Liver (tissue), 9 donors: ENCODE results near the gene ANKRD27. TPM values are rescaled to one million over a fixed set of nuclear protein-coding genes. Genes with fewer than 3 reads are reported as not detected.
"Not testable (repeated sequence)": the region's sequence is repeated elsewhere in the genome, so short reads cannot be mapped to it uniquely, and the experiment has no call there.

ENCODE experiments used
- DNase-seq: peaks from one replicate; pipeline ENCODE4 v3.0.0-alpha.2; 2017; ENCODE audit warnings: low spot score
- H3K27ac ChIP-seq, 2 donors: one replicate each; pipeline ENCODE4 v1.7.0; 2013; ENCODE audit warnings: inconsistent platforms in 2 of 2, low read length in 2 of 2, control low read depth in 1 of 2, low read depth in 1 of 2, mild to moderate bottlenecking in 1 of 2
- H3K27me3 ChIP-seq, 4 donors: one replicate each; pipeline versions ENCODE4 v1.6.1 to v1.7.0; 2013; ENCODE audit warnings: low read length in 3 of 4, inconsistent platforms in 1 of 4, mild to moderate bottlenecking in 1 of 4, moderate library complexity in 1 of 4; ENCODE audit not compliant: control insufficient read depth in 4 of 4, insufficient read depth in 4 of 4
- H3K36me3 ChIP-seq, 4 donors: one replicate each; pipeline versions ENCODE4 v1.6.1 to v1.7.0; 2013; ENCODE audit warnings: low read length in 3 of 4, mild to moderate bottlenecking in 3 of 4, low read depth in 1 of 4, moderate library complexity in 1 of 4; ENCODE audit not compliant: control insufficient read depth in 4 of 4, insufficient read depth in 3 of 4
- H3K4me1 ChIP-seq, 4 donors: one replicate each; pipeline versions ENCODE4 v1.6.1 to v1.7.0; 2013; ENCODE audit warnings: low read length in 3 of 4, mild to moderate bottlenecking in 3 of 4, moderate library complexity in 1 of 4; ENCODE audit not compliant: control insufficient read depth in 4 of 4, insufficient read depth in 4 of 4
- H3K4me3 ChIP-seq, 3 donors: one replicate each; pipeline versions ENCODE4 v1.6.1 to v1.7.0; 2013; ENCODE audit warnings: low read length in 3 of 3, control low read depth in 1 of 3, low read depth in 1 of 3, mild to moderate bottlenecking in 1 of 3
- H3K9ac ChIP-seq, 2 donors: one replicate each; pipeline ENCODE4 v1.7.0; 2013; ENCODE audit warnings: low read length in 2 of 2, mild to moderate bottlenecking in 2 of 2, moderate library complexity in 2 of 2, control low read depth in 1 of 2, low read depth in 1 of 2
- H3K9me3 ChIP-seq, 4 donors: one replicate each; pipeline versions ENCODE4 v1.6.1 to v1.7.0; 2013; ENCODE audit warnings: low read length in 3 of 4; ENCODE audit not compliant: control insufficient read depth in 4 of 4
- ATF3 ChIP-seq: IDR thresholded peaks from 2 replicates; pipeline ENCODE4 v1.6.1; 2016; ENCODE audit warnings: antibody characterized with exemption
- EGR1 ChIP-seq, 2 donors: IDR thresholded peaks; 2 replicates each; pipeline ENCODE4 v1.6.1; 2016 to 2018; ENCODE audit warnings: antibody characterized with exemption in 2 of 2, low read depth in 2 of 2
- FOXA1 ChIP-seq: IDR thresholded peaks from 2 replicates; pipeline ENCODE4 v1.6.1; 2016; ENCODE audit warnings: antibody characterized with exemption
- FOXA2 ChIP-seq: IDR thresholded peaks from 2 replicates; pipeline ENCODE4 v1.6.1; 2016; ENCODE audit warnings: antibody characterized with exemption
- GABPA ChIP-seq, 2 donors: IDR thresholded peaks in 1 of 2; conservative IDR thresholded peaks in 1 of 2; 2 replicates each; pipeline ENCODE4 v1.6.1; 2016; ENCODE audit warnings: antibody characterized with exemption in 2 of 2, mild to moderate bottlenecking in 1 of 2, moderate library complexity in 1 of 2
- HNF4A ChIP-seq, 2 donors: conservative IDR thresholded peaks; 2 replicates each; pipeline ENCODE4 v1.6.1; 2016; ENCODE audit warnings: antibody characterized with exemption in 2 of 2, mild to moderate bottlenecking in 2 of 2
- NR2F2 ChIP-seq: IDR thresholded peaks from 2 replicates; pipeline ENCODE4 v1.6.1; 2016; ENCODE audit warnings: antibody characterized with exemption
- RAD21 ChIP-seq, 2 donors: IDR thresholded peaks; 2 replicates each; pipeline ENCODE4 v1.6.1; 2016; ENCODE audit warnings: antibody characterized with exemption in 2 of 2, mild to moderate bottlenecking in 2 of 2
- RXRA ChIP-seq, 2 donors: IDR thresholded peaks; 2 replicates each; pipeline ENCODE4 v1.6.1; 2017 to 2018; ENCODE audit warnings: antibody characterized with exemption in 2 of 2, mild to moderate bottlenecking in 1 of 2
- SP1 ChIP-seq: IDR thresholded peaks from 2 replicates; pipeline ENCODE4 v1.6.1; 2018; ENCODE audit warnings: antibody characterized with exemption, mild to moderate bottlenecking
- TAF1 ChIP-seq: conservative IDR thresholded peaks from 2 replicates; pipeline ENCODE4 v1.6.1; 2016; ENCODE audit warnings: antibody characterized with exemption, mild to moderate bottlenecking
- WGBS: extraction: QIAGEN DNeasy Blood & Tissue Kit; methylation state at CpG from one replicate; pipeline ENCODE4 v1.1.7; 2013; 5-methylcytosine and 5-hydroxymethylcytosine counted together
- polyA plus RNA-seq, 2 donors: library from polyadenylated mRNA; stranded (reverse) in 1 of 2; unstranded in 1 of 2; fragments of 200-250 nt in 1 of 2; fragments of >200 nt in 1 of 2; fragmentation: Nextera tagmentation in 1 of 2; extraction: Ambion mirVana in 1 of 2; gene quantifications; one replicate each; pipeline versions ENCODE4 v1.2.1 to v1.2.3, GENCODE V29; 2013 to 2015
- total RNA-seq, 2 donors: library from RNA; depleted of rRNA; stranded (reverse); fragments of >200 nt; gene quantifications; one replicate each; pipeline ENCODE4 v1.2.3, GENCODE V29; 2014
- TF ChIP-seq, protein P1 (sequence below): fragments of 150-350 bp; IDR thresholded peaks from 2 replicates; pipeline ENCODE4 v1.5.1; 2017; ENCODE audit warnings: improper control_type of control experiment, low read depth, low read length; ENCODE audit not compliant: missing input control
- TF ChIP-seq, protein P2 (sequence below): IDR thresholded peaks from 2 replicates; pipeline ENCODE4 v1.6.1; 2016; ENCODE audit warnings: antibody characterized with exemption, mild to moderate bottlenecking
- TF ChIP-seq, protein P3 (sequence below): IDR thresholded peaks from 2 replicates; pipeline ENCODE4 v1.6.1; 2016; ENCODE audit warnings: antibody characterized with exemption
- donor health status: healthy.
- donor health status: healthy.
- donor health status: healthy.
- donor health status: healthy.
- donor health status: healthy.

Gene ANKRD27
- total and polyA plus RNA-seq, 4 donors = 3.4 to 14.2 (median 7.8) TPM

- no peak overlapping the region for H3K9ac ChIP-seq
- H3K27me3 ChIP-seq = no peaks in the 10 kb centered on the region
- no peaks in the 10 kb centered on the region for H3K4me1 ChIP-seq
- H3K36me3 ChIP-seq = peaks cover 0 to 10% (median 5%) of the 10 kb centered on the region in 4 donors
- no peak for DNase-seq
- no peak overlapping the region for H3K27ac ChIP-seq
- TF ChIP-seq GABPA (IDR thresholded peaks at IDR 0.05 in 1 of 2, conservative IDR thresholded peaks at IDR 0.05 in 1 of 2) (no peak), RXRA (IDR thresholded peaks at IDR 0.05) (no peak), ATF3 (no peak), HNF4A (conservative IDR thresholded peaks at IDR 0.05) (no peak), FOXA2 (no peak), RAD21 (IDR thresholded peaks at IDR 0.05) (no peak), TAF1 (no peak), EGR1 (IDR thresholded peaks at IDR 0.05; ENCODE audit: low read depth in 2 of 2) (no peak), NR2F2 (no peak), SP1 (no peak), FOXA1 (no peak)
- TF ChIP-seq, protein P1, sequence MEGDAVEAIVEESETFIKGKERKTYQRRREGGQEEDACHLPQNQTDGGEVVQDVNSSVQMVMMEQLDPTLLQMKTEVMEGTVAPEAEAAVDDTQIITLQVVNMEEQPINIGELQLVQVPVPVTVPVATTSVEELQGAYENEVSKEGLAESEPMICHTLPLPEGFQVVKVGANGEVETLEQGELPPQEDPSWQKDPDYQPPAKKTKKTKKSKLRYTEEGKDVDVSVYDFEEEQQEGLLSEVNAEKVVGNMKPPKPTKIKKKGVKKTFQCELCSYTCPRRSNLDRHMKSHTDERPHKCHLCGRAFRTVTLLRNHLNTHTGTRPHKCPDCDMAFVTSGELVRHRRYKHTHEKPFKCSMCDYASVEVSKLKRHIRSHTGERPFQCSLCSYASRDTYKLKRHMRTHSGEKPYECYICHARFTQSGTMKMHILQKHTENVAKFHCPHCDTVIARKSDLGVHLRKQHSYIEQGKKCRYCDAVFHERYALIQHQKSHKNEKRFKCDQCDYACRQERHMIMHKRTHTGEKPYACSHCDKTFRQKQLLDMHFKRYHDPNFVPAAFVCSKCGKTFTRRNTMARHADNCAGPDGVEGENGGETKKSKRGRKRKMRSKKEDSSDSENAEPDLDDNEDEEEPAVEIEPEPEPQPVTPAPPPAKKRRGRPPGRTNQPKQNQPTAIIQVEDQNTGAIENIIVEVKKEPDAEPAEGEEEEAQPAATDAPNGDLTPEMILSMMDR = no peak
- TF ChIP-seq, protein P2, sequence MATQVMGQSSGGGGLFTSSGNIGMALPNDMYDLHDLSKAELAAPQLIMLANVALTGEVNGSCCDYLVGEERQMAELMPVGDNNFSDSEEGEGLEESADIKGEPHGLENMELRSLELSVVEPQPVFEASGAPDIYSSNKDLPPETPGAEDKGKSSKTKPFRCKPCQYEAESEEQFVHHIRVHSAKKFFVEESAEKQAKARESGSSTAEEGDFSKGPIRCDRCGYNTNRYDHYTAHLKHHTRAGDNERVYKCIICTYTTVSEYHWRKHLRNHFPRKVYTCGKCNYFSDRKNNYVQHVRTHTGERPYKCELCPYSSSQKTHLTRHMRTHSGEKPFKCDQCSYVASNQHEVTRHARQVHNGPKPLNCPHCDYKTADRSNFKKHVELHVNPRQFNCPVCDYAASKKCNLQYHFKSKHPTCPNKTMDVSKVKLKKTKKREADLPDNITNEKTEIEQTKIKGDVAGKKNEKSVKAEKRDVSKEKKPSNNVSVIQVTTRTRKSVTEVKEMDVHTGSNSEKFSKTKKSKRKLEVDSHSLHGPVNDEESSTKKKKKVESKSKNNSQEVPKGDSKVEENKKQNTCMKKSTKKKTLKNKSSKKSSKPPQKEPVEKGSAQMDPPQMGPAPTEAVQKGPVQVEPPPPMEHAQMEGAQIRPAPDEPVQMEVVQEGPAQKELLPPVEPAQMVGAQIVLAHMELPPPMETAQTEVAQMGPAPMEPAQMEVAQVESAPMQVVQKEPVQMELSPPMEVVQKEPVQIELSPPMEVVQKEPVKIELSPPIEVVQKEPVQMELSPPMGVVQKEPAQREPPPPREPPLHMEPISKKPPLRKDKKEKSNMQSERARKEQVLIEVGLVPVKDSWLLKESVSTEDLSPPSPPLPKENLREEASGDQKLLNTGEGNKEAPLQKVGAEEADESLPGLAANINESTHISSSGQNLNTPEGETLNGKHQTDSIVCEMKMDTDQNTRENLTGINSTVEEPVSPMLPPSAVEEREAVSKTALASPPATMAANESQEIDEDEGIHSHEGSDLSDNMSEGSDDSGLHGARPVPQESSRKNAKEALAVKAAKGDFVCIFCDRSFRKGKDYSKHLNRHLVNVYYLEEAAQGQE = no peak
- TF ChIP-seq, protein P3, sequence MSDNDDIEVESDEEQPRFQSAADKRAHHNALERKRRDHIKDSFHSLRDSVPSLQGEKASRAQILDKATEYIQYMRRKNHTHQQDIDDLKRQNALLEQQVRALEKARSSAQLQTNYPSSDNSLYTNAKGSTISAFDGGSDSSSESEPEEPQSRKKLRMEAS = no peak
- peaks cover 4 to 11% (median 5%) of the 10 kb centered on the region in 4 donors for H3K9me3 ChIP-seq
- WGBS = 85% methylated on average over 3 of the region's 3 CpGs
- H3K4me3 ChIP-seq = no peak overlapping the region
These were observed 33.5 kb upstream of the ANKRD27 start for GRCh38 chr19:32708457-32708856.

- not testable (repeated sequence) for H3K4me3 ChIP-seq, H3K36me3 ChIP-seq, H3K4me1 ChIP-seq, H3K27ac ChIP-seq, DNase-seq, H3K27me3 ChIP-seq, H3K9ac ChIP-seq
- peaks cover 4 to 11% (median 5%) of the 10 kb centered on the region in 4 donors for H3K9me3 ChIP-seq
- WGBS = 98% methylated on average over 2 of the region's 2 CpGs
These were observed 29.0 kb upstream of the ANKRD27 start for GRCh38 chr19:32704006-32704405.
